Measurements from ENCODE around the gene PCSK4.

PCSK4 gene

DNA sequence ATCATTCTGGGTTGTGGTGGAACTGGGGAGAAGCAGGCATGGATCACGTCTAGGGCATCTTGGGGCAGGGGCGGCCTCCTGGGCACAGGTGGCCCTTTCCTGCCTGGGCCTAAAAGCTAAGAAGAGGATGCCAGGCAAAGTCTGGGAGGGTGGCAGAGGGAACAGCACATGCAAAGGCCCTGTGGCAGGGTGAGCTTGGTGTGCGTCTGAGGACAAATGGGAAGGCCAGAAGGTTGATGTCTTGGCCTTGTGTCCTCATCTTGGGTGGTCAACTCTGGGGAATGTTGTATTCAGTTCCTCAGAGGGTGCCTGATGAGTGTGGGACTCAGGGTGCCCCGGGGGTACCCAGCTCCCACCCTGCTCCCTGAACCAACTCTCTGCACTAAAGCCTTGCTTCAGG is 28.3 kb upstream of the PCSK4 start:
- H3K9me3 Mint-ChIP-seq: peaks cover 8% of the 10 kb centered on the region
- DNase-seq: no peak
- no peak overlapping the region for H3K27ac Mint-ChIP-seq
- H3K36me3 Mint-ChIP-seq (ENCODE audit: low read depth): no peaks in the 10 kb centered on the region
- peaks cover 88% of the 10 kb centered on the region for H3K27me3 Mint-ChIP-seq (ENCODE audit: low read depth, poor library complexity)
- no peaks in the 10 kb centered on the region for H3K4me1 Mint-ChIP-seq
- TF ChIP-seq, protein P1, sequence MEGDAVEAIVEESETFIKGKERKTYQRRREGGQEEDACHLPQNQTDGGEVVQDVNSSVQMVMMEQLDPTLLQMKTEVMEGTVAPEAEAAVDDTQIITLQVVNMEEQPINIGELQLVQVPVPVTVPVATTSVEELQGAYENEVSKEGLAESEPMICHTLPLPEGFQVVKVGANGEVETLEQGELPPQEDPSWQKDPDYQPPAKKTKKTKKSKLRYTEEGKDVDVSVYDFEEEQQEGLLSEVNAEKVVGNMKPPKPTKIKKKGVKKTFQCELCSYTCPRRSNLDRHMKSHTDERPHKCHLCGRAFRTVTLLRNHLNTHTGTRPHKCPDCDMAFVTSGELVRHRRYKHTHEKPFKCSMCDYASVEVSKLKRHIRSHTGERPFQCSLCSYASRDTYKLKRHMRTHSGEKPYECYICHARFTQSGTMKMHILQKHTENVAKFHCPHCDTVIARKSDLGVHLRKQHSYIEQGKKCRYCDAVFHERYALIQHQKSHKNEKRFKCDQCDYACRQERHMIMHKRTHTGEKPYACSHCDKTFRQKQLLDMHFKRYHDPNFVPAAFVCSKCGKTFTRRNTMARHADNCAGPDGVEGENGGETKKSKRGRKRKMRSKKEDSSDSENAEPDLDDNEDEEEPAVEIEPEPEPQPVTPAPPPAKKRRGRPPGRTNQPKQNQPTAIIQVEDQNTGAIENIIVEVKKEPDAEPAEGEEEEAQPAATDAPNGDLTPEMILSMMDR (IDR thresholded peaks at IDR 0.05): no peak
- no peak overlapping the region for H3K4me3 Mint-ChIP-seq

DNA sequence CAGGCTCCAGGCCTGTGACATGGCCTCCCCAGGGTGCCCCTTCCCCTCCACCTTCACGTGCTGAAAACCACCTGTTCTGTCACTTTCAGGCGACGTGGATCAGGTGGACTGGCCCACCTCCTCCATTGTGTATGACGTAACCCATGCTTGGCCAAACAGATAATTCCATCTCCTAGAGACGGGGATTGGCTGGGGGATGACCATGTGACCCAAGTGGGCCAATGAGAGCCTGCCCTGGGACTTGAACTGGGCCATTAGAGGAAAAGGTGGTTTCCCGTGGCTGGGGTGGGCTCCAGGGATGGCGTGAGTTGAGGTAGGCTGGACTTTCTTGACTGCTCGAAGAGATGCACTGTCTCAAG is 26.2 kb upstream of the PCSK4 start:
- H3K9me3 Mint-ChIP-seq: peaks cover 8% of the 10 kb centered on the region
- no peaks in the 10 kb centered on the region for H3K4me1 Mint-ChIP-seq
- no peak overlapping the region for H3K4me3 Mint-ChIP-seq
- H3K27me3 Mint-ChIP-seq (ENCODE audit: low read depth, poor library complexity): peaks cover 78% of the 10 kb centered on the region
- no peak overlapping the region for H3K27ac Mint-ChIP-seq
- TF ChIP-seq, protein P1 (IDR thresholded peaks at IDR 0.05): no peak
- H3K36me3 Mint-ChIP-seq (ENCODE audit: low read depth): no peaks in the 10 kb centered on the region
- DNase-seq: no peak

DNA sequence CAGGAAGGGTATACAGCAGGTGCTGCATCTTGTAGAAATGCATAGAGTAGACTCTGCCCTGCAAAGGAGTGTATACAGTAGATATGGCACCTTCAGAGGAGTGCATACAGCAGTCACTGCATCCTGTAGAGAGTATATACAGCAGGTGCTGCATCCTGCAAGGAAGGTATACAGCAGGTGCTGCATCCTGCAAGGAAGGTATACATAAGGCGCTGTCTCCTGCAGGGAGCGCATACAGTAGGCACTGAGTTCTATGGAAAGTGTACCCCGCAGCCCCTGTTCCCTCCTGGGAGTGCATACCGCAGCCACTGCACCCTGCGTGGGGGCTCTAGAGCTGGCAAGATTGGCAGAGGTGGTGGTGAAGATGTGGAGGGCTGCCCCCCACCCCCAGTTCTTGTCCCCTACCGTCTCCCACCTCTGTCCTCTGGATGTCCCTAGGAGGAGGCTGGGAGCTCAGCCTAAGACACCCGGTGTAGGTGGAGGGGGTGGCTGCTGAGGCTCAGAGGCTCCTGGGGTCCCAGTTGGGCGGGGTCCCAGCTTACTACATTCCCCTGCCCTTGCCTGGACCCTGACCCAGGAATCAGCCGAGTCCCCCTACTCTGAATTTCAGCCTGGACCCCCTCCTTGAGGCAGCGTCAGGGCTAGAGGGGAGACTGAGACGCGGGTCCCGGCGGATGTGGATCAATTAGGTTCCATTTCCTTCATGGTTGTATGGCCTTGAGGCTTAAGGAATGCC is 25.0 kb upstream of the PCSK4 start:
- no peak for DNase-seq
- Mint-ChIP-seq H3K9me3 (peaks cover 8% of the 10 kb centered on the region), H3K4me1 (peaks cover 7% of the 10 kb centered on the region), H3K27ac (no peak overlapping the region), H3K36me3 (ENCODE audit: low read depth) (no peaks in the 10 kb centered on the region), H3K4me3 (no peak overlapping the region), H3K27me3 (ENCODE audit: low read depth, poor library complexity) (peaks cover 82% of the 10 kb centered on the region)
- TF ChIP-seq, protein P1 (IDR thresholded peaks at IDR 0.05): no peak

DNA sequence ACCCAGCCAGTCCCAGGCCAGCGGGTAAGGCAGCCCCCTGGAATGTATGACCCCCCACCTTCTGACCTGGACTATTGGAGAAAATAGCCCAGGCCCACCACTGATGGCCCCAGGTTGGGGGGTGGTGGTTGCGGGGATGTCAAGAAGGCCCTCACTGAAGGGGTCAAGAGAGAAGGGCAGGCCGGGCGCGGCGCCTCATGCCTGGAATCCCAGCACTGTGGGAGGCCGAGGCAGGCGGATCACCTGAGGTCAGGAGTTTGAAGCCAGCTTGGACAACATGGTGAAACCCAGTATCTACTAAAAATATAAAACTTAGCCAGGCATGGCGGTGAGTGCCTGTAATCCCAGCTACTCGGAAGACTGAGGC is 24.1 kb upstream of the PCSK4 start:
- TF ChIP-seq, protein P1 (IDR thresholded peaks at IDR 0.05): no peak
- no peaks in the 10 kb centered on the region for H3K36me3 Mint-ChIP-seq (ENCODE audit: low read depth)
- H3K27ac Mint-ChIP-seq: no peak overlapping the region
- no peak for DNase-seq
- H3K27me3 Mint-ChIP-seq (ENCODE audit: low read depth, poor library complexity): peaks cover 84% of the 10 kb centered on the region
- peaks cover 8% of the 10 kb centered on the region for H3K9me3 Mint-ChIP-seq
- no peak overlapping the region for H3K4me3 Mint-ChIP-seq
- H3K4me1 Mint-ChIP-seq: peaks cover 13% of the 10 kb centered on the region

DNA sequence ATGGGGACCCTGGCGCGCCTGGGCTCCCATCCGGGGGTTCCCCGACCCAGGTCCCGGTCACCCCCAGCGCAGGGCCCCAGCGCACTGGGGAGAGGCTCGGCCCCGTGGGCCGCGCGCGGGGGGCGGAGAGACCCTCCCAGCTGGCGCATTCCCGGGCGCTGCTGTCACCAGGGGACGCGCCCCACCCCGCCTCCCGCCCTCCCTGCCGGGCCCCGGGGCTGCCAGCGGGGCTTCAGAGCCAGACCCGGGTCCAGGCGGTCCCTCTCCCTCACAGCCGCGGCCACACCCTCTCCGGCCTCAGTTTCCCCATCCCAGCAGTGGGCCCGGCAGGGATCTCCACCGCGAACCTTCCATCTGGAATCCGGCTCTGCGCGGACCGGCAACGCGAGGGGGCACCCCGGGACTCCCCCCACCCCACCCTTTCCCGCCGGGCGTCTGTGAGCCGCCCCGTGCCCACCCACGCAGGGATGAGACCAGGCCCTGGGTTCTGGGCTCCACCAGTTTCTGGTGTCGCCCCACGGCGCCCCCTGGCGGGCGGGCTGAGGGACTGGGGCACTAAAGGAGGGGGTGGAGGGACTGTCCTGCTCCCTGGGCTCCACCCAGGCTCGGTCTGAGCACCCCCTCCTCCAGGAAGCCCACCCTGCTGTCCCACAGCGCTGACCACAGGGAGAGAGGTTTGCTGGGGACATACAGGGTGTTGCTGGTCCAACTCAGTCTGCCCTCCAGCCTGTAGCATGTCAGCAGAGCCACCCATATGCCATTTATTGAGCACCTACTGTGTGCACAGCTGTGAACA is 23.5 kb upstream of the PCSK4 start:
- Mint-ChIP-seq H3K36me3 (ENCODE audit: low read depth) (no peaks in the 10 kb centered on the region), H3K4me1 (peaks cover 13% of the 10 kb centered on the region), H3K9me3 (peaks cover 8% of the 10 kb centered on the region), H3K4me3 (no peak overlapping the region), H3K27me3 (ENCODE audit: low read depth, poor library complexity) (peaks cover 84% of the 10 kb centered on the region), H3K27ac (no peak overlapping the region)
- TF ChIP-seq, protein P1 (IDR thresholded peaks at IDR 0.05): peak; percentile 47
- DNase-seq: peak; percentile 35

Measured in nephron progenitor cell (in vitro differentiated cells).